SK-N-SH (cell line): Measurements from ENCODE around the gene OLFM1. TPM values are rescaled to one million over a fixed set of nuclear protein-coding genes. Genes with fewer than 3 reads are reported as not detected.

ENCODE experiments used
- CTCF ChIA-PET: fragments of 300-600, 350-600 bp; formaldehyde crosslinking; extraction: SDS; loops from one replicate; lab custom pipeline; 2021; lab: Yijun Ruan, JAX
- POLR2A ChIA-PET: fragments of 350-600 bp; sonication (Branson Sonifier 250); formaldehyde crosslinking; extraction: SDS; loops from one replicate; lab custom pipeline; 2020; ENCODE audit warnings: antibody characterized with exemption, inconsistent platforms; lab: Yijun Ruan, JAX
- DNase-seq: peaks from one replicate; pipeline ENCODE4 v3.0.0; 2012
- H2AFZ ChIP-seq: fragments of 200-600 bp; sonication (generic); 2 replicates; pipeline ENCODE4 v1.8.1; 2016; ENCODE audit warnings: antibody characterized with exemption, mild to moderate bottlenecking, low read depth
- H3F3A ChIP-seq: fragments of 200-600 bp; sonication (generic); replicated peaks from 2 replicates; pipeline ENCODE3; 2016; ENCODE audit warnings: antibody characterized with exemption, mild to moderate bottlenecking; ENCODE audit not compliant: insufficient read depth
- H3K27ac ChIP-seq, 2 experiments: fragments of 200-500 bp in 1 of 2; fragments of 200-600 bp in 1 of 2; sonication (Bioruptor generic) in 1 of 2; sonication (generic), shearing (Covaris generic) in 1 of 2; 2 replicates each; pipeline versions ENCODE4 v1.5.1 to v1.6.1; 2014 to 2016; ENCODE audit warnings: low read depth in 2 of 2, inconsistent platforms in 1 of 2, low read length in 1 of 2, mild to moderate bottlenecking in 1 of 2, mixed read lengths in 1 of 2
- H3K27me3 ChIP-seq: fragments of 200-600 bp; sonication (generic), shearing (Covaris generic); 2 replicates; pipeline ENCODE4 v1.6.1; 2016; ENCODE audit warnings: mixed run types; ENCODE audit not compliant: insufficient read depth
- H3K36me3 ChIP-seq, 2 experiments: fragments of 200-500 bp in 1 of 2; fragments of 200-600 bp in 1 of 2; sonication (Bioruptor generic) in 1 of 2; sonication (generic) in 1 of 2; replicated peaks in 1 of 2; 2 replicates each; pipeline versions ENCODE3 to v1.5.1; 2014 to 2016; ENCODE audit warnings: low read length in 1 of 2, mild to moderate bottlenecking in 1 of 2; ENCODE audit not compliant: insufficient read depth in 2 of 2, control insufficient read depth in 1 of 2
- H3K4me1 ChIP-seq, 2 experiments: fragments of 200-500 bp in 1 of 2; fragments of 200-600 bp in 1 of 2; sonication (Bioruptor generic) in 1 of 2; sonication (generic), shearing (Covaris generic) in 1 of 2; 2 replicates each; pipeline versions ENCODE4 v1.5.1 to v1.6.1; 2014 to 2016; ENCODE audit warnings: low read depth in 1 of 2, low read length in 1 of 2, mixed run types in 1 of 2; ENCODE audit not compliant: insufficient read depth in 2 of 2, control insufficient read depth in 1 of 2
- H3K4me2 ChIP-seq: fragments of 200-600 bp; sonication (generic), shearing (Covaris generic); 2 replicates; pipeline ENCODE4 v1.6.1; 2017; ENCODE audit warnings: mixed run types
- H3K4me3 ChIP-seq, 2 experiments: fragments of 200-500 bp in 1 of 2; fragments of 200-600 bp in 1 of 2; sonication (Bioruptor generic) in 1 of 2; sonication (generic), shearing (Covaris generic) in 1 of 2; 2 replicates each; pipeline versions ENCODE4 v1.5.1 to v1.8.1; 2014 to 2016; ENCODE audit warnings: low read depth in 2 of 2, inconsistent platforms in 1 of 2, low read length in 1 of 2, mild to moderate bottlenecking in 1 of 2, mixed read lengths in 1 of 2, moderate library complexity in 1 of 2
- H3K79me2 ChIP-seq: fragments of 200-600 bp; sonication (generic); 2 replicates; pipeline ENCODE4 v1.8.1; 2017; ENCODE audit warnings: mild to moderate bottlenecking; ENCODE audit not compliant: insufficient read depth
- H3K9ac ChIP-seq: fragments of 200-600 bp; sonication (generic); 2 replicates; pipeline ENCODE4 v1.6.1; 2017; ENCODE audit warnings: mixed run types
- H3K9me2 ChIP-seq: fragments of 200-600 bp; sonication (generic); 2 replicates; pipeline ENCODE4 v1.6.1; 2017; ENCODE audit warnings: mixed run types
- H3K9me3 ChIP-seq: fragments of 200-600 bp; sonication (generic); 2 replicates; pipeline ENCODE4 v1.6.1; 2017; ENCODE audit warnings: mixed run types, mild to moderate bottlenecking, moderate library complexity
- H4K20me1 ChIP-seq: fragments of 200-600 bp; sonication (generic); 2 replicates; pipeline ENCODE4 v1.6.1; 2017; ENCODE audit warnings: mild to moderate bottlenecking, mixed run types; ENCODE audit not compliant: insufficient read depth
- ELF1 ChIP-seq: IDR thresholded peaks from 2 replicates; pipeline ENCODE4 v1.4.0; 2012
- EP300 ChIP-seq, 2 experiments: IDR thresholded peaks; 2 replicates each; pipeline versions ENCODE4 v1.4.0 to v1.6.1; 2012; ENCODE audit warnings: borderline replicate concordance in 1 of 2, low read depth in 1 of 2, low read length in 1 of 2
- EZH2phosphoT487 ChIP-seq: fragments of 200-600 bp; sonication (generic); IDR thresholded peaks from 2 replicates; pipeline ENCODE4 v1.6.1; 2017; ENCODE audit warnings: low read depth, mixed run types, mild to moderate bottlenecking, antibody characterized with exemption, moderate library complexity, borderline replicate concordance
- FOXM1 ChIP-seq: IDR thresholded peaks from 2 replicates; pipeline ENCODE4 v1.4.0; 2012; ENCODE audit warnings: low read depth, mild to moderate bottlenecking
- GABPA ChIP-seq: IDR thresholded peaks from 2 replicates; pipeline ENCODE4 v1.4.0; 2012; ENCODE audit warnings: low read depth, mild to moderate bottlenecking
- JUND ChIP-seq: IDR thresholded peaks from 2 replicates; pipeline ENCODE4 v1.4.0; 2012
- MAX ChIP-seq: IDR thresholded peaks from 2 replicates; pipeline ENCODE4 v1.4.0; 2012; ENCODE audit warnings: low read depth
- POLR2AphosphoS5 ChIP-seq: IDR thresholded peaks from 2 replicates; pipeline ENCODE4 v1.6.1; 2012; ENCODE audit warnings: low read depth, low read length
- REST ChIP-seq: IDR thresholded peaks from 2 replicates; pipeline ENCODE4 v1.6.1; 2012; ENCODE audit warnings: mild to moderate bottlenecking, low read depth, low read length, moderate library complexity
- RXRA ChIP-seq: IDR thresholded peaks from 2 replicates; pipeline ENCODE4 v1.4.0; 2012; ENCODE audit warnings: low read depth, mild to moderate bottlenecking, borderline replicate concordance
- USF1 ChIP-seq: IDR thresholded peaks from 2 replicates; pipeline ENCODE4 v1.4.0; 2012; ENCODE audit warnings: low read depth, borderline replicate concordance
- ZBTB33 ChIP-seq: IDR thresholded peaks from 2 replicates; pipeline ENCODE4 v1.4.0; 2012; ENCODE audit warnings: low read depth, borderline replicate concordance
- WGBS: methylation state at CpG from one replicate; pipeline ENCODE4 v1.1.6; 2017; ENCODE audit warnings: low lambda C conversion rate; 5-methylcytosine and 5-hydroxymethylcytosine counted together
- polyA plus RNA-seq, 3 experiments: library from polyadenylated mRNA; depleted of rRNA; stranded (reverse); fragments of >200 nt; gene quantifications; 2 replicates each; pipeline ENCODE4 v1.2.3, GENCODE V29; 2012

The OLFM1 gene
- polyA plus RNA-seq, 1 of the 3 experiments (the other 2 are of a cell fraction), result 15.9 TPM

- H3K9me3 ChIP-seq, result no peaks in the 10 kb centered on the region
- no peak overlapping the region for H2AFZ ChIP-seq
- peaks cover 4% of the 10 kb centered on the region for H3F3A ChIP-seq
- 0 out of 2 replicates have a peak, but pooled peaks cover 10% of the 10 kb centered on the region for H4K20me1 ChIP-seq
- H3K27me3 ChIP-seq, result no peaks in the 10 kb centered on the region
- H3K36me3 ChIP-seq, result no peaks in the 10 kb centered on the region
- no peak overlapping the region for H3K4me2 ChIP-seq
- CTCF ChIA-PET, result interaction anchor here (0.8 to 9.9 kb wide), 13 partner anchors 8 to 323 kb away, joined by 3 to 290 read pairs (median 5); no protein-coding TSS in a partner anchor
- 73% methylated on average over 29 of the region's 35 CpGs for WGBS
- H3K9ac ChIP-seq, result no peak overlapping the region
- H3K27ac ChIP-seq, result no peak overlapping the region
- H3K79me2 ChIP-seq, result no peaks in the 10 kb centered on the region
- TF ChIP-seq USF1 (no peak), MAX (no peak), ZBTB33 (no peak), GABPA (no peak), FOXM1 (no peak), JUND (no peak), EP300 (IDR thresholded peaks at IDR 0.05; ENCODE audit: borderline replicate concordance in 1 of 2, low read depth in 1 of 2, low read length in 1 of 2) (no peak), ELF1 (no peak), EZH2phosphoT487 (no peak), REST (no peak), RXRA (no peak), POLR2AphosphoS5 (no peak)
- DNase-seq, result no peak
- no peak overlapping the region for H3K4me3 ChIP-seq
- POLR2A ChIA-PET, result no interaction called here
- no peaks in the 10 kb centered on the region for H3K9me2 ChIP-seq
- peaks cover 0 to 10% of the 10 kb centered on the region in 2 experiments; a peak in 2 of 4 replicates for H3K4me1 ChIP-seq
Observed at GRCh38 chr9:135088979-135089847, 1.7 kb downstream of the OLFM1 start.
